Fibroblast of villous mesenchyme (primary cell): ENCODE results near the gene SOX8. TPM values are rescaled to one million over a fixed set of nuclear protein-coding genes. Genes with fewer than 3 reads are reported as not detected.

Source experiments
- DNase-seq: peaks from one replicate; pipeline ENCODE4 v3.0.0-alpha.2; 2010; ENCODE audit warnings: low read depth
- H3K4me3 ChIP-seq: 2 replicates; pipeline ENCODE4 v1.5.1; 2011; ENCODE audit warnings: low read depth, mild to moderate bottlenecking, low read length
- CTCF ChIP-seq: IDR thresholded peaks from 2 replicates; pipeline ENCODE4 v1.5.1; 2012; ENCODE audit warnings: low read depth, mild to moderate bottlenecking, low read length; ENCODE audit not compliant: insufficient read depth
- total RNA-seq: library from RNA; depleted of rRNA; stranded (reverse); fragments of >200 nt; gene quantifications from 2 replicates; pipeline ENCODE4 v1.2.3, GENCODE V29; 2012

SOX8 gene
- total RNA-seq, 1 donor = not detected

GRCh38 chr16:998615-999014, 17.0 kb downstream of the SOX8 start:
- DNase-seq = no peak
- H3K4me3 ChIP-seq = no peak overlapping the region
- TF ChIP-seq CTCF = no peak

- no peak for TF ChIP-seq CTCF
- no peak overlapping the region for H3K4me3 ChIP-seq
Observed at GRCh38 chr16:999677-1000076, 18.1 kb downstream of the SOX8 start.

GRCh38 chr16:1000608-1001007, 19.0 kb downstream of the SOX8 start:
- TF ChIP-seq CTCF = no peak
- DNase-seq = no peak
- no peak overlapping the region for H3K4me3 ChIP-seq

More at GRCh38 chr16:999677-1000076, 18.1 kb downstream of the SOX8 start:
- DNase-seq = no peak

GRCh38 chr16:1001096-1001495, 19.5 kb downstream of the SOX8 start:
- no peak for TF ChIP-seq CTCF
- no peak overlapping the region for H3K4me3 ChIP-seq
- no peak for DNase-seq

GRCh38 chr16:1002399-1003166, 21.0 kb downstream of the SOX8 start:
- no peak for TF ChIP-seq CTCF
- H3K4me3 ChIP-seq = no peak overlapping the region
- DNase-seq = peak; percentile 78

- DNase-seq = no peak
- no peak for TF ChIP-seq CTCF
- H3K4me3 ChIP-seq = no peak overlapping the region
Observed at GRCh38 chr16:1003391-1004347, 22.1 kb downstream of the SOX8 start.
